Measurements from ENCODE around the gene NCK2. TPM values are rescaled to one million over a fixed set of nuclear protein-coding genes. Genes with fewer than 3 reads are reported as not detected.
A peak's percentile ranks its signal among the peaks of the same experiment; 100 is the strongest.

The NCK2 gene
- total and polyA plus RNA-seq, 10 of the 15 experiments (the other 5 are each of a cell fraction or from before 2014, with no cell fraction given) = 1.2 to 30.9 (median 14.1) TPM

DNA sequence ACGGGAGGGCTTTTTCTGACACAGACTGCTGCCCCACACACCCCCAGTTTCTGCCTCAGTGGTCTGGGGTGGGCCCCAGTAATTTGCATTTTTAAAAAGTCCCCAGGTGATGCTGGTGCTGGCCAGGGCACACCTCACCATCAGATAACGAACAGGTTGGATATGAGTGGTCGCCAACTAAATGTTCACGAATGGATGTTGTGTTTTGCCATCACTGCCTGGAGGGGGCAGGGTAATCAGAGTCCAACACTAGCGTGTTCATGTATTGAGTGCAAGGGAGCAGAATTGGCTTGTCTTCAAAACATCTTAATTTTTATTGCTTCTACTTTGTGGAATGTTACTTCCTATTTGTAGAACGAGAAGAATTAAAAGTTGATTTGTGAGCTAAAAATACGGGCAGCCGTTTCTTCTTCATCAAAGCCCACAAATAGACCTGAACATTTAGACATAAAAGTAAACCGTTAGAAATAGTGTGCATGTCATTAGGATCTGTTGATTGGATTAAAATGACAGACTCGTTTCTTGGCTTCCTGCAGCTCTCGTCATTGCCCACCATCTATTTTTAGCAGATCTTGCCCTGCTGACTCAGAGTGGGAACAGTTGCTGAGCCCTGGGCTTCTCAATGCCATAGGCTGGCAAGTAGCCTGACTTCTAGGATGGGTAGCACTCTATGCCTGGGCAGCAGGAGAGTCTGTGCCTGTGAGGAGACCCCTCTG lies 45.2 kb downstream of the NCK2 start (continued):
- TF ChIP-seq ETV6 (conservative IDR thresholded peaks at IDR 0.05 in 1 of 2, IDR thresholded peaks at IDR 0.05 in 1 of 2; ENCODE audit: borderline replicate concordance in 1 of 2, low read depth in 1 of 2) = peak in 1 of 2 experiments; percentile 27; a peak in 1 of 4 replicates
- peak; percentile 66 for TF ChIP-seq ATF7 (IDR thresholded peaks at IDR 0.05; ENCODE audit: low read depth)
- TF ChIP-seq BRCA1 (IDR thresholded peaks at IDR 0.05; ENCODE audit: low read depth, low read length) = no peak
- no peak for TF ChIP-seq CBFB (IDR thresholded peaks at IDR 0.05; ENCODE audit: low read depth)
- no peak for TF ChIP-seq RELA (IDR thresholded peaks at IDR 0.05; ENCODE audit: borderline replicate concordance, partially characterized antibody)
- no peak for TF ChIP-seq SIX5 (IDR thresholded peaks at IDR 0.05; ENCODE audit: low read depth, low read length, severe bottlenecking)
- TF ChIP-seq BCL11A (IDR thresholded peaks at IDR 0.05; ENCODE audit: low read depth, low read length) = 0 out of 2 replicates have a peak, but pooled peaks have one; percentile 53
- no peak for TF ChIP-seq ZBTB40 (IDR thresholded peaks at IDR 0.05; ENCODE audit: borderline replicate concordance)
- TF ChIP-seq RFX5 (IDR thresholded peaks at IDR 0.05; ENCODE audit: low read depth, low read length) = no peak
- no peak for TF ChIP-seq TAF1 (IDR thresholded peaks at IDR 0.05; ENCODE audit: borderline replicate concordance, low read depth, low read length)
- no peak for TF ChIP-seq CREM (IDR thresholded peaks at IDR 0.05; ENCODE audit: low read depth)
- no peak for TF ChIP-seq STAT3 (IDR thresholded peaks at IDR 0.05; ENCODE audit: low read depth, low read length)
- TF ChIP-seq SMARCA5 (IDR thresholded peaks at IDR 0.05) = no peak
- TF ChIP-seq HDGF (IDR thresholded peaks at IDR 0.05) = no peak
- no peak for TF ChIP-seq MYB (IDR thresholded peaks at IDR 0.05; ENCODE audit: borderline replicate concordance, low read depth, low read length)
- TF ChIP-seq POU2F2 (IDR thresholded peaks at IDR 0.05; ENCODE audit: borderline replicate concordance, low read depth, low read length) = no peak
- no peak for TF ChIP-seq PAX8 (IDR thresholded peaks at IDR 0.05)
- TF ChIP-seq NFXL1 (IDR thresholded peaks at IDR 0.05; ENCODE audit: borderline replicate concordance) = no peak
- no peak for TF ChIP-seq POLR2AphosphoS5 (IDR thresholded peaks at IDR 0.05; ENCODE audit: low read length)
- TF ChIP-seq CHD1 (IDR thresholded peaks at IDR 0.05; ENCODE audit: low read depth, low read length) = no peak
- TF ChIP-seq KLF5 (IDR thresholded peaks at IDR 0.05; ENCODE audit: partially characterized antibody) = no peak
- no peak for TF ChIP-seq ZBTB33 (IDR thresholded peaks at IDR 0.05)
- no peak for TF ChIP-seq NBN (IDR thresholded peaks at IDR 0.05)
- TF ChIP-seq TBL1XR1 (IDR thresholded peaks at IDR 0.05; ENCODE audit: low read depth, low read length) = no peak
- no peak for TF ChIP-seq GABPA (IDR thresholded peaks at IDR 0.05; ENCODE audit: low read depth)
- TF ChIP-seq SP1 (IDR thresholded peaks at IDR 0.05; ENCODE audit: low read depth, low read length) = no peak
- TF ChIP-seq POLR2AphosphoS2 (IDR thresholded peaks at IDR 0.05; ENCODE audit: low read depth, low read length) = no peak
- TF ChIP-seq SUPT20H (IDR thresholded peaks at IDR 0.05; ENCODE audit: borderline replicate concordance, control insufficient read depth, low read depth, low read length) = no peak
- peak; percentile 50; the same call in 1 of the 2 replicates for TF ChIP-seq RUNX3 (IDR thresholded peaks at IDR 0.05; ENCODE audit: low read length)

Data from GM12878 (cell line).